Measurements from ENCODE around the gene HOXA11.

Gene HOXA11

GRCh38 chr7:27185013-27185853 is at the start of gene HOXA11:
HOXA11 (minus strand) TSS chr7:27185232; CDS start chr7:27185144, 88 bp downstream.
- no peak for DNase-seq

- DNase-seq, result no peak
Observed at GRCh38 chr7:27229448-27229847, 44.4 kb upstream of the HOXA11 start.

DNA sequence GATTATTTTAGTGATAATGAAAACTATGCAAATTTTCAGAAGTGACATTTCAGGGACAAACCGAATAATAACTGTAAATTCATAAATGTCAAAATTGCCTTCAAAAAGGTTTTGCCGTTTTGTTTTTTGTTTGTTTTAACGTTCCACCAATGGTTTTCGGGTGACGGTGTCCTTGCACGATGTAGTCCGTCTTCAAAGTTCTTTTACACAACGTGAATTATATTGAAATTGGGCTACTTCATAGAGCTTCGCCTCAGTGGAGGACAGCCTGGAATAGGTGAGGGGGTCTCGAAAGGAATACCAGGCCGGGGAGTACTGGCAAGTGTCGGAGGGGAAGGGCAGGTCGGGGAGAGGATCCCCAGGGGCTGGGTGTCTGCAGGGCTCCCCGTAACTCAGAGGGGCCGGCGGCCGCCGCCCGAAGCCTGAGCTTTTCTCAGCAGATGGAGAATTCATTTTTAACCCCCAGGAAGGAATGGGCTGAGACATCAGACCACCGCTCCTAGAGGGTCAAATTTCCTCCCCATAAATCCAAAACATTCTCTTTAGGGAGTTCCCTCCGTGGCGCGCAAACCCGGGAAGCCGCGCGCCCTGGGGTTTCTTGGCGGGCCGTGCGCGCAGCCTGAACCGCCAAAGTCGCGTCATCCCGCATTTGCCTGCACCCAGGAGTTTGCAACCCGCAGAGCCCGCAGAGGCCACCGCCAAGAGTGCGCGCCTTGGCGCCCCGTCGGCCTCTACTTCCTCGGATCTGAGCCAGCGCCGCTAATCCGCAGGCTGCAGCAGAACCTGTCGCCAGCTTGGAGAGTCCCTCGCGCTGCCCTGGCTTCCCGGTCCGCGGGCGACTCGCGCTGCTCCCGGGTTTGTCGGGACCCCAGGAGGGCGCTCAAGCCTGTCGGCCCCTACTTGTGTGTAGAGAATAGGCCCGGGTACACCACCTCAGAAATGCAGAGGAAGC is 40.2 kb upstream of the HOXA11 start:
- no peak for DNase-seq

GRCh38 chr7:27223941-27224575 is 39.0 kb upstream of the HOXA11 start:
- DNase-seq, result no peak

GRCh38 chr7:27221201-27221797 is 36.3 kb upstream of the HOXA11 start:
- no peak for DNase-seq

DNA sequence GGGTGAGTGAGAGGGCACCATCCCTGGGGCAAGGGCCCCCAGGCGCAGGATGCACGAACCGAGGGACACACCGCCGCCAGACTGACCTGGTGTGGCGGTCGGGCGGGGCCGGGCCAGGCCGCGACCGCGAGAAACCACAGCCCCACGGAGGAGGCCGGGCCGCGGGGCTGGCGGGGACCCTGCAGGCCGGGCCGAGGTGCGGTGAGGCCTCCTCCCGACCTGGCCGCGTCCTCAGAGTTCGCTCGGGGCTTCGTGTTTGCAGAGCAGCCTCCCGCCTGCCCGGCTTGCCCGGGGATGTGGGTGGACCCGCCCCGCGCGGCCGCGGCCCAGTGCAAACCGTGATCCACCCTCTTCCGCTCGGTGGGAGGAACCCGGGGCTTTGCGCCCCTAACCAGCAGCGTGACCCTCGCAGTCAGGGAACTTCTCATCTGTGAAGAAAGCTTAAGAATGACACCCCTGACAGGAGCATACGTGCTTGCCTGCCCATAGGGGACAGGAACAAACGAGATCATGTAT is 35.5 kb upstream of the HOXA11 start:
- DNase-seq, result no peak

DNA sequence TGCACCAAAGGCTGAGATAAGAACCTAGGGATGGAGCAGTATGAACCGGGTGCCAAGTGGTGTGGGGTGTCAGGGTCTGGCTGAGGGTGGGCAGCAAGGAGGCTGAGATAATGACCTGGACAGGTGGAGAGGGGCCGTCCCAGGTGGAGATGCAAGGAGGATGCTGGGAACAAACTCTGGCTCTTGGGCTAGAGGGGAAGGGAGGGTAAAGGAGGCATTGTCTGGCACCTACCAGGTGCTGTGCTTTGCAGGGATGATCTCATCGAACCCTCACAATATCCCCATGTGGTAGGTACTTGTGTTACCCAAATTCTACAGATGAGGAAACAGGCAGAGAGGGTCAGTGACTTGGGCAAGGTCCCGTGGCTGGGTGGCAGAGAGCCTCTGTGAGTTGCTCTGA is 34.8 kb upstream of the HOXA11 start:
- no peak for DNase-seq

GRCh38 chr7:27217951-27218350 is 32.9 kb upstream of the HOXA11 start:
- no peak for DNase-seq

GRCh38 chr7:27215356-27215755 is 30.3 kb upstream of the HOXA11 start:
- DNase-seq, result no peak

DNA sequence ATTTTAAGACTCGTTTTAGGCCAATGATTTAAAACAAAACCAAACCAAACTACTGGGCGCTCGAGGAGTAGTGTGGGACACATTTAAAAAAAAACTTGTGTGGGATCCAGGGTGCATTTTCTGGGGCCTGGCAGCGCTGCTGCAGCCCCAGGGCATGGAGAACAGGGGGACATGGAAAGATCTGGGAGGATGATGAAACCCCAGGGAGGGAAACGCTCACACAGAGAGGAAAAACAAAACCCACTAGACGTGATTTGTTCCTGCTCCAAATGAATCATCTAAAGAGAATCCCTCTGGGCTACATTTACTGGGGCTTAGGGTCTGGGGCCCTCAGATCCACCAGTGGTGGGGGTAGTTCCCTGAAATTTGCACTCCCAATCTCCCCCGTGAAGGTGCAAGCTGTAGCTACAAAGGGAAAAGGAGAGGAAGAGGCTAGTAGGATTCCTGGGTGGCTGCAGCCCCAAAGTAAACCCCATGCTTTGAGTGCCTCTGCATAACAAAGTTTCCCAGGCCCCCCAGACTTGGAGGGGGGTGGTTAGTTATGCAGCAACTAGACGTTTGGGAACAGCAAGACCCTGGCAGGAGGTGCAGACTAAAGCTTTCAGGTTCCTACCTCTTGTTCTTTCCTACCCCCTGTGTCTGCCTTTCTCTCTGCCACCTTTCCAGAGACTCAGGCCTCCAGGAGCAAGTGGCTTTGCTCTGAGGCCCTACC is 29.4 kb upstream of the HOXA11 start:
- DNase-seq, result no peak

- no peak for DNase-seq
Observed at GRCh38 chr7:27213433-27214238, 28.6 kb upstream of the HOXA11 start.

DNA sequence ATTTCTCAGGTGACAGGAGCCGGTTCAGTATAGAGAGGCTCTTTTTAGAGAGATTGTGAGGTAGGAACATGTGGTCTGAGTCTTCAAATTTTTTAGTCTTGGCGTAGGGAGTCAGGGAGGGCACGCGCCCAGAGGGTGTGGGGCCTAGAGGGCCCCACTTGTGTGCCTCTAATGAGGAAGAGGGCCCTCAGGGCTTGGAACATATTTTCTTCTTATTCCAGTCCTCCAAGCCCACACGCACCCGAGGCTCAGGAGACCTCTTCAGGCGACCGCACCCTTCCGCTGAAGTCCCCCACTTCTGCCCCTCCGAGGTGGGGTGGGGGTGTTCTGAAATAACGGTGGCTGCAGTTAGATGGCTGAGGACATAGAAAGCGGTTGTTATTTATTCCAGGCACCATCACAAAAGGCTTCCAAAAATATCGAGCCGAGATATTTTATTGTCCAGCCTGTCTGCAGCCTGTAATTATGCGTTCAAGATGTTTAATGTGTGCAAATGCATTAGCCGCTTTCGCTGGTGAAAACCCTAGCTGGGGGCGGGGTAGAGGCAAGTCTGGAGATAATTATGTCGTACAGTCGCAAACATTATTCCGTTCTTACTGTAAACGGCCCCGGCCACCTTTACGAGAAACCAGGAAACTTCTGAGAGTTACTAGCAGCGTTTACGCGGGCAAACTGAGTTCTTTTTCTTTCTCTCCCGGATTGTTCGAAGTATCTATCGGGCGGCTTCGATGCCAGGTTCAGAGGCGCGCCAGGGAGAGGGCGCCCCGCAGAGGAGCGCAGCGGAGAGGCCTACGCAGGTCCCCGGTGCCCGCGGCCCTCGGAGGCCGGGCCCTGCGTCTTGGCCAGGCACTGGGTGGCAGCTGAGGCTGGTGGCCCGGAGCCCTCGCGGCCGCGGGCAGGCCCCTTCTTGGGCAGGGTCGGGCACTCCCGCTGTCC is 27.7 kb upstream of the HOXA11 start:
- DNase-seq, result no peak

DNA sequence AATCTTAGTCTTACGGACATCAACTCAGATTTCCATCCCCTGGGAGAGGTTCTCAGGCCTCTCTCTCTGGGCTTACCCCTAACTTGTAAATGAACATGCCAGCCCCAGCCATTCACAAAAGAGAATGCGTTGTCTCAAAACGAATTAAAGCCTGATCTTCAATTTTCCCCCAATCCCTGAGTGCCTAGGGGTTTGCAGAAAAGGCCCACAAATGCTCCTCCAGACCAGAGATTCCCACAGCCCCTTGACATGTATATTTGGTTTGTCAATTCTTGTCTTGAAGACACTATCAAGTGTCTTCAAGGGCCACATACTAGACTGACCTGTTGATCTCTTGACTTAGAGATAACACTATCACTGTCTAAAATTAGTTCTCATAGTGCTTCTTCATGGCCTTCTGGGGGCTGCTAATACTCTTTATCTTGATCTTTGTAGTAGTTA is 26.8 kb upstream of the HOXA11 start:
- no peak for DNase-seq

GRCh38 chr7:27211084-27211446 is 26.0 kb upstream of the HOXA11 start:
- no peak for DNase-seq

- DNase-seq, result no peak
Observed at GRCh38 chr7:27210441-27211083, 25.5 kb upstream of the HOXA11 start.

DNA sequence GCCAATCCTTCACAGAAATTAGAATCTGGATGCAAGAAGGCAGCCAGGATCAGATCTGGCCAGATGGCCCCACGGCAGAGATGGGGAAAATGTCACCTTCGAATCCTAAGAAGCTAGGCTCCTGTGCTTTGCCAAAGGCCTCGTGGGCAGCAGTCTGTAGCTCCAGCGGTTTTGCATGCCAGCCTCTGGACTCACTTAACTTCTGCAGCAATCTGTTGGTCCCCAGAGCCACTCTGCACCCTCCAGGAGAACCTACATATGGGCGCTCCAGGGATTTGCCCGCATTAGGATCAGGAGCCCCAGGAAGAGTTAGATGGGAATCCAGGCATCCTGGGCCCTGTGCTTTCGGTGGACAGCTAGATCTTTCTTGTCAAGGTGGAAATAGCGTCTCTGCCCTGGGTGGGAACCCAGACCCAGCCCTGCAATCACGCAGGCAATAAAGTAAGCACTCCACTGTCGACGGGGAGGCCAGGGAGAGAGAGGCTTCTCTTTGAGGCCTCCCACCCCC is 25.0 kb upstream of the HOXA11 start:
- DNase-seq, result no peak

DNA sequence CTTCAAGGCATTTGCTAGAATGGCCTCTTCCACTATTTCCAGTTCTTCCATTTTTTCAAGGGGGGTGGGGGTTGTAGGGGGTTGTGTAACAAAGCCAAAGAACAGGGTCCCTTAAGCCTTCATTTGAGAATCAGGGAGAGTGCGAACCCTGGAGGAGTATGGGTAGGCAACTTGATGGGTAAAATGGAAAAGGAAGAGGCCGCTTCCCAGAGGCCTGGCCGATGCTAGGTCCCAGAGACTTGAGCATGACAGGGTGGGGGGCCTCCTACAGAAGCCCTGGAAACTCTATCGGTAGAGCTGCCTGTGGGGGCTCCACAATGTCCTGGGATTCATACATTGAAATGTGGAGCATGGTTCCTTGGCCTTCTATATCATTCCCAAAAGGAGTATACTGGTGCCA is 24.0 kb upstream of the HOXA11 start:
- no peak for DNase-seq

DNA sequence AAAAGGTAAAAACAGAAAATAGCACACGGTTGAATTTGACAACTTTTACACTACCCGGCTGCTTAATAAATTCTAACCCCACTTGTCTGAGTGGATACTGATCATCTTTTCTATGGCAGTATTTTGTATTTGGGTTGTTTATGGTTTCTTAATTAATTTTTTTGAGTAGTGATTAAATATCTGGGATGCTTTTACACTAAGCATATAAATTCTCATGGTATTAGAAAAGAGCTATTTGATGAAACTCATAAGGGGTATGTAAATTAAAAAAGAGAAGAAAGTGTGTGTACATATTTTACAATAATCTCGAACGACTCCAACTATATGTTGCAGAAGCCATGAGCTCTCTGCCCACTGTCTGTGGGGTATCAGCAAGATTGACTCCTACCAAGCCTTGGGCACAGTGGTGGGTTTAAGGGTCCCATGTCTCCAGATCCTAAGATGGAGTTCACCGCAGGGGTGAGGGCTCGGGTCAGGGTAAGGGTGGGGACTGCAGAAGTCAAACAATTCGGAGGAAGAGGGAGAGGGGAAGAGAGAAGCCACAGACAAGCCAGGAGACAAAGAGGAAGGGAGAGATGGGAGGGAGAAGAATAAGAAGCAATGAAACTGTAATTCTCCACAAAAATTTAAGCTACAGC is 22.4 kb upstream of the HOXA11 start:
- DNase-seq, result no peak
